Vagina (tissue), 2 donors: ENCODE results near the gene AKAP6. TPM values are rescaled to one million over a fixed set of nuclear protein-coding genes. Genes with fewer than 3 reads are reported as not detected.

ENCODE experiments used
- DNase-seq, 2 donors: peaks; one replicate each; pipeline ENCODE4 v3.0.0-alpha.2; 2017; ENCODE audit errors: extremely low spot score in 2 of 2
- H3K27ac ChIP-seq: fragments of 200-600 bp; sonication (generic); one replicate; pipeline ENCODE4 v1.5.1; 2019
- H3K27me3 ChIP-seq: fragments of 200-600 bp; sonication (generic); one replicate; pipeline ENCODE4 v1.5.1; 2019
- H3K36me3 ChIP-seq, 2 donors: fragments of 200-600 bp; sonication (generic); one replicate each; pipeline ENCODE4 v1.5.1; 2017 to 2019
- H3K4me1 ChIP-seq: fragments of 200-600 bp; sonication (generic); one replicate; pipeline ENCODE4 v1.5.1; 2019
- H3K4me3 ChIP-seq, 2 donors: fragments of 200-600 bp; sonication (generic); 1 replicate in 1 of 2; 2 replicates in 1 of 2; pipeline ENCODE4 v1.5.1; 2016 to 2019
- H3K9me3 ChIP-seq: fragments of 200-600 bp; sonication (generic); one replicate; pipeline ENCODE4 v1.5.1; 2019
- CTCF ChIP-seq, 3 experiments: fragments of 450-650 bp in 2 of 3; fragments of 200-600 bp in 1 of 3; sonication (generic) in 1 of 3; IDR thresholded peaks; one replicate each; pipeline ENCODE4 v1.5.1; 2017 to 2019; ENCODE audit warnings: antibody characterized with exemption in 3 of 3, mild to moderate bottlenecking in 2 of 3, moderate library complexity in 2 of 3
- POLR2A ChIP-seq, 2 donors: fragments of 450-650 bp; IDR thresholded peaks; one replicate each; pipeline ENCODE4 v1.6.1; 2017; ENCODE audit warnings: antibody characterized with exemption in 2 of 2, mild to moderate bottlenecking in 2 of 2, moderate library complexity in 2 of 2
- POLR2AphosphoS5 ChIP-seq, 2 donors: sonication (generic); formaldehyde crosslinking; IDR thresholded peaks; one replicate each; pipeline ENCODE4 v1.9.0; 2017; ENCODE audit warnings: antibody characterized with exemption in 2 of 2, mild to moderate bottlenecking in 2 of 2, low read depth in 1 of 2; ENCODE audit not compliant: insufficient read depth in 1 of 2
- intact Hi-C: fragments of 100-400 bp; cut with DNase I; formaldehyde crosslinking; loops from one replicate; pipeline ENCODE4 v1.15.1; 2023
- total RNA-seq: library from RNA; depleted of rRNA; stranded (reverse); fragments of >200 nt; gene quantifications from one replicate; pipeline ENCODE4 v1.2.3, GENCODE V29; 2016

The AKAP6 gene
- total RNA-seq, 1 donor from 2014 or later, result 3.9 TPM

GRCh38 chr14:32623300-32624093, 294.4 kb downstream of the AKAP6 start:
- Histone ChIP-seq H3K4me3 (no peak overlapping the region), H3K27me3 (no peaks in the 10 kb centered on the region), H3K27ac (no peak overlapping the region), H3K4me1 (no peaks in the 10 kb centered on the region), H3K36me3 (no peaks in the 10 kb centered on the region), H3K9me3 (no peaks in the 10 kb centered on the region)
- DNase-seq, result no peak
- intact Hi-C loops, result no loop called here
- TF ChIP-seq POLR2AphosphoS5 (IDR thresholded peaks at IDR 0.05; ENCODE audit: insufficient read depth in 1 of 2, low read depth in 1 of 2) (no peak), CTCF (IDR thresholded peaks at IDR 0.05) (no peak), POLR2A (IDR thresholded peaks at IDR 0.05) (no peak)

- TF ChIP-seq CTCF (IDR thresholded peaks at IDR 0.05) (no peak), POLR2A (IDR thresholded peaks at IDR 0.05) (no peak), POLR2AphosphoS5 (IDR thresholded peaks at IDR 0.05; ENCODE audit: insufficient read depth in 1 of 2, low read depth in 1 of 2) (no peak)
- Histone ChIP-seq H3K27ac (no peak overlapping the region), H3K36me3 (no peaks in the 10 kb centered on the region), H3K4me1 (no peaks in the 10 kb centered on the region), H3K27me3 (no peaks in the 10 kb centered on the region), H3K9me3 (no peaks in the 10 kb centered on the region), H3K4me3 (no peak overlapping the region)
- no peak for DNase-seq
- intact Hi-C loops, result no loop called here
These were observed 296.1 kb downstream of the AKAP6 start for GRCh38 chr14:32625211-32625610.

DNA sequence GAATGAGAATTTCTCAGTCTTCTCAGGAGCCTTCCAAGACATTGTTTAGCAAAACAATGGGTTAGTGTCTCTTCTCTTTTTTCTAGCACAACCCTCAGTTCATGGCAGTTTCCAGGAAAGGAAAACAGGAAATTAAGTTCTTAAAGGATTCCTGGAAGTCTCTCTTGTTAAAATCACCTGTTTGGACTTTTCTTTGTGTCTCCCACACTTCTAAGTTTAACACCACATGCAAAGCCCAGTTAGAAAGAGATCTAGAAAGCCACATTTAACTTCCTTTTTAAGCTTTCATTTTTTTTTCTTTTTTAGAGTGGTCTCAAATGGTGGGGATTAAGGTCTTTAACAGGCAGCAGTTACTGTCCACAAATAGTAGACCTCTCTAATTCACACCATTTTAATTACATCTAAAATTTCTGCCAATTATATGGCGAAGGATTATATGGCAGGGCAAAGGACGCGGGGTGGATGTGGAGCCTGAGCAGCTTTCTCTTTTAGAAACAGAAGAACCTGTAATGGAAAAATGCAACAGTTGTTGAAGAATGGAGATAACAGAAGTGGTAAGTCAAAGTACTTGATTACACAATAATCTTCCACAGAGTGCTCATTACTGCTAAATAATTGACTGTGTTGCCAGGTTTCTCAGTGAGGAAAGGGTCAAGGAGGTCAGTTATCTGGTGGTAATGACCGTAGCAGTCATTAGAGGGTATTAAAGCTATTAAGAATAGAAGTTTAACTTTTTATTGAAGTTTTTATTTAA, 298.6 kb downstream of the AKAP6 start:
- H3K4me1 ChIP-seq, result no peaks in the 10 kb centered on the region
- H3K36me3 ChIP-seq, result no peaks in the 10 kb centered on the region
- H3K27ac ChIP-seq, result no peak overlapping the region
- no peaks in the 10 kb centered on the region for H3K27me3 ChIP-seq
- H3K9me3 ChIP-seq, result no peaks in the 10 kb centered on the region
- no peak overlapping the region for H3K4me3 ChIP-seq
- no peak for DNase-seq
- TF ChIP-seq CTCF (IDR thresholded peaks at IDR 0.05), result no peak
- TF ChIP-seq POLR2AphosphoS5 (IDR thresholded peaks at IDR 0.05; ENCODE audit: insufficient read depth in 1 of 2, low read depth in 1 of 2), result no peak
- TF ChIP-seq POLR2A (IDR thresholded peaks at IDR 0.05), result no peak
- intact Hi-C loops, result no loop called here

- no peaks in the 10 kb centered on the region for H3K27me3 ChIP-seq
- DNase-seq, result no peak
- no peak overlapping the region for H3K4me3 ChIP-seq
- H3K4me1 ChIP-seq, result no peaks in the 10 kb centered on the region
- H3K9me3 ChIP-seq, result no peaks in the 10 kb centered on the region
- intact Hi-C loops, result no loop called here
- H3K27ac ChIP-seq, result no peak overlapping the region
- TF ChIP-seq POLR2AphosphoS5 (IDR thresholded peaks at IDR 0.05; ENCODE audit: insufficient read depth in 1 of 2, low read depth in 1 of 2) (no peak), POLR2A (IDR thresholded peaks at IDR 0.05) (no peak), CTCF (IDR thresholded peaks at IDR 0.05) (no peak)
- no peaks in the 10 kb centered on the region for H3K36me3 ChIP-seq
These were observed 300.1 kb downstream of the AKAP6 start for GRCh38 chr14:32629236-32629635.

DNA sequence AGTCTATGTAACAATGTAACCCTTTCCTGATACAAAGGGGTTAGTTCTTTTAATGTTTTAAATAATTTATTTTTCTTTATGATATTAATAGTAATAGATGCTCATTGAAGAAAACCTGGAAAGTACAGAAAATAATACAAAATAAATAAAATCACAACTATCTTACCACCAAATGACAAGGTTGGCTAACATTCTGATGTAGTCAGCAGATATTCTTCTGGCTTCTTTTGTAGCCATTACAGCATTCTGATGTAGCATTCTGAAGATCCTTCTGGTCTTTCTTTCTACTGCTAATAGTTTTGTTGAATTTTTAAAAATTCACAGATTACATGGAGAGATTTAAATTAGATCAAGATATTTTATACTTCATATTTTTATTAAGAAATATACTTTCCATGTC, 301.6 kb downstream of the AKAP6 start:
- peaks cover 6% of the 10 kb centered on the region for H3K4me1 ChIP-seq
- no peaks in the 10 kb centered on the region for H3K36me3 ChIP-seq
- no peak overlapping the region for H3K4me3 ChIP-seq
- H3K27ac ChIP-seq, result no peak overlapping the region
- no peaks in the 10 kb centered on the region for H3K27me3 ChIP-seq
- TF ChIP-seq POLR2A (IDR thresholded peaks at IDR 0.05), result no peak
- no peak for TF ChIP-seq CTCF (IDR thresholded peaks at IDR 0.05)
- TF ChIP-seq POLR2AphosphoS5 (IDR thresholded peaks at IDR 0.05; ENCODE audit: insufficient read depth in 1 of 2, low read depth in 1 of 2), result no peak
- no peak for DNase-seq
- intact Hi-C loops, result no loop called here
- no peaks in the 10 kb centered on the region for H3K9me3 ChIP-seq
